ENCODE measurements around the gene ZRANB1. TPM values are rescaled to one million over a fixed set of nuclear protein-coding genes. Genes with fewer than 3 reads are reported as not detected.
"Not testable (repeated sequence)": the region's sequence is repeated elsewhere in the genome, so short reads cannot be mapped to it uniquely, and the experiment has no call there.

The ZRANB1 gene
- total and polyA plus RNA-seq, 4 donors, result 14.8 to 32.4 (median 22.1) TPM

GRCh38 chr10:124977648-124978375, 35.9 kb downstream of the ZRANB1 start:
- 65 to 66% methylated on average over 4 of the region's 4 CpGs for WGBS, 2 donors
- Histone ChIP-seq H3K36me3 (ENCODE audit: control insufficient read depth in 1 of 2, insufficient read depth in 2 of 2, low read length in 1 of 2) (peaks cover 0 to 3% of the 10 kb centered on the region in 2 donors), H3K27ac (ENCODE audit: low read depth in 1 of 2, low read length in 2 of 2) (no peak overlapping the region), H3K4me3 (ENCODE audit: low read length in 2 of 2) (no peak overlapping the region), H3K9me3 (ENCODE audit: control insufficient read depth, low read length) (no peaks in the 10 kb centered on the region), H3K27me3 (ENCODE audit: control insufficient read depth in 1 of 2, insufficient read depth in 2 of 2, low read length in 1 of 2) (no peaks in the 10 kb centered on the region), H3K4me1 (ENCODE audit: control insufficient read depth in 1 of 2, insufficient read depth in 2 of 2, low read length in 2 of 2) (peaks cover 1 to 2% of the 10 kb centered on the region in 2 donors)
- intact Hi-C loops (cut with DNase I), result no loop called here
- no peak for ATAC-seq (ENCODE audit: low FRiP score)
- no peak for DNase-seq

GRCh38 chr10:124978376-124978725, 36.4 kb downstream of the ZRANB1 start:
- Histone ChIP-seq H3K27me3 (ENCODE audit: control insufficient read depth in 1 of 2, insufficient read depth in 2 of 2, low read length in 1 of 2) (no peaks in the 10 kb centered on the region), H3K4me3 (ENCODE audit: low read length in 2 of 2) (no peak overlapping the region), H3K4me1 (ENCODE audit: control insufficient read depth in 1 of 2, insufficient read depth in 2 of 2, low read length in 2 of 2) (peaks cover 3 to 4% of the 10 kb centered on the region in 2 donors), H3K27ac (ENCODE audit: low read depth in 1 of 2, low read length in 2 of 2) (no peak overlapping the region), H3K9me3 (ENCODE audit: control insufficient read depth, low read length) (no peaks in the 10 kb centered on the region), H3K36me3 (ENCODE audit: control insufficient read depth in 1 of 2, insufficient read depth in 2 of 2, low read length in 1 of 2) (peaks cover 0 to 3% of the 10 kb centered on the region in 2 donors)
- 25 to 29% methylated on average over 5 of the region's 5 CpGs for WGBS, 2 donors
- intact Hi-C loops (cut with DNase I), result no loop called here
- no peak for ATAC-seq (ENCODE audit: low FRiP score)
- DNase-seq, result no peak

GRCh38 chr10:124983321-124983720, 41.4 kb downstream of the ZRANB1 start:
- Histone ChIP-seq H3K27ac (ENCODE audit: low read depth in 1 of 2, low read length in 2 of 2) (peak overlapping the region in 1 of 2 donors; percentile 51), H3K4me1 (ENCODE audit: control insufficient read depth in 1 of 2, insufficient read depth in 2 of 2, low read length in 2 of 2) (peaks cover 4 to 5% of the 10 kb centered on the region in 2 donors), H3K27me3 (ENCODE audit: control insufficient read depth in 1 of 2, insufficient read depth in 2 of 2, low read length in 1 of 2) (no peaks in the 10 kb centered on the region), H3K9me3 (ENCODE audit: control insufficient read depth, low read length) (no peaks in the 10 kb centered on the region), H3K36me3 (ENCODE audit: control insufficient read depth in 1 of 2, insufficient read depth in 2 of 2, low read length in 1 of 2) (peaks cover 0 to 3% of the 10 kb centered on the region in 2 donors), H3K4me3 (ENCODE audit: low read length in 2 of 2) (no peak overlapping the region)
- DNase-seq (no peak), ATAC-seq (ENCODE audit: low FRiP score) (no peak)
- WGBS, 2 donors, result 6 to 8% methylated on average over 6 of the region's 6 CpGs
- intact Hi-C loops (cut with DNase I), result no loop called here

GRCh38 chr10:124984376-124984775, 42.5 kb downstream of the ZRANB1 start:
- 81 to 88% methylated on average over 1 of the region's 1 CpG for WGBS, 2 donors
- peaks cover 4 to 5% of the 10 kb centered on the region in 2 donors for H3K4me1 ChIP-seq (ENCODE audit: control insufficient read depth in 1 of 2, insufficient read depth in 2 of 2, low read length in 2 of 2)
- no peaks in the 10 kb centered on the region for H3K27me3 ChIP-seq (ENCODE audit: control insufficient read depth in 1 of 2, insufficient read depth in 2 of 2, low read length in 1 of 2)
- no peak overlapping the region for H3K27ac ChIP-seq (ENCODE audit: low read depth in 1 of 2, low read length in 2 of 2)
- peaks cover 0 to 3% of the 10 kb centered on the region in 2 donors for H3K36me3 ChIP-seq (ENCODE audit: control insufficient read depth in 1 of 2, insufficient read depth in 2 of 2, low read length in 1 of 2)
- no peak overlapping the region for H3K4me3 ChIP-seq (ENCODE audit: low read length in 2 of 2)
- no peak for DNase-seq
- no peaks in the 10 kb centered on the region for H3K9me3 ChIP-seq (ENCODE audit: control insufficient read depth, low read length)
- no peak for ATAC-seq (ENCODE audit: low FRiP score)
- intact Hi-C loops (cut with DNase I), result no loop called here

GRCh38 chr10:124985162-124985561, 43.2 kb downstream of the ZRANB1 start:
- 68 to 69% methylated on average over 5 of the region's 5 CpGs for WGBS, 2 donors
- H3K36me3 ChIP-seq (ENCODE audit: control insufficient read depth in 1 of 2, insufficient read depth in 2 of 2, low read length in 1 of 2), result peaks cover 0 to 3% of the 10 kb centered on the region in 2 donors
- no peak overlapping the region for H3K4me3 ChIP-seq (ENCODE audit: low read length in 2 of 2)
- H3K4me1 ChIP-seq (ENCODE audit: control insufficient read depth in 1 of 2, insufficient read depth in 2 of 2, low read length in 2 of 2), result peaks cover 4 to 5% of the 10 kb centered on the region in 2 donors
- DNase-seq, result no peak
- no peaks in the 10 kb centered on the region for H3K9me3 ChIP-seq (ENCODE audit: control insufficient read depth, low read length)
- intact Hi-C loops (cut with DNase I), result no loop called here
- H3K27ac ChIP-seq (ENCODE audit: low read depth in 1 of 2, low read length in 2 of 2), result no peak overlapping the region
- H3K27me3 ChIP-seq (ENCODE audit: control insufficient read depth in 1 of 2, insufficient read depth in 2 of 2, low read length in 1 of 2), result no peaks in the 10 kb centered on the region
- no peak for ATAC-seq (ENCODE audit: low FRiP score)

GRCh38 chr10:124987788-124988187, 45.9 kb downstream of the ZRANB1 start:
- 76% methylated on average over 1 of the region's 1 CpG for WGBS, 2 donors
- intact Hi-C loops (cut with DNase I), result no loop called here
- Histone ChIP-seq H3K4me1 (ENCODE audit: control insufficient read depth in 1 of 2, insufficient read depth in 2 of 2, low read length in 2 of 2) (peaks cover 3 to 4% of the 10 kb centered on the region in 2 donors), H3K36me3 (ENCODE audit: control insufficient read depth in 1 of 2, insufficient read depth in 2 of 2, low read length in 1 of 2) (peaks cover 0 to 4% of the 10 kb centered on the region in 2 donors), H3K9me3 (ENCODE audit: control insufficient read depth, low read length) (no peaks in the 10 kb centered on the region), H3K27me3 (ENCODE audit: control insufficient read depth in 1 of 2, insufficient read depth in 2 of 2, low read length in 1 of 2) (no peaks in the 10 kb centered on the region), H3K4me3 (ENCODE audit: low read length in 2 of 2) (no peak overlapping the region), H3K27ac (ENCODE audit: low read depth in 1 of 2, low read length in 2 of 2) (no peak overlapping the region)
- no peak for ATAC-seq (ENCODE audit: low FRiP score)
- no peak for DNase-seq

GRCh38 chr10:124988753-124989152, 46.8 kb downstream of the ZRANB1 start:
- DNase-seq; intact Hi-C loops (cut with DNase I): not testable (repeated sequence)

GRCh38 chr10:124989526-124989925, 47.6 kb downstream of the ZRANB1 start:
- intact Hi-C loops (cut with DNase I), result no loop called here

More at GRCh38 chr10:124988753-124989152, 46.8 kb downstream of the ZRANB1 start:
- not testable (repeated sequence) for H3K27ac ChIP-seq (ENCODE audit: low read depth in 1 of 2, low read length in 2 of 2); H3K4me1 ChIP-seq (ENCODE audit: control insufficient read depth in 1 of 2, insufficient read depth in 2 of 2, low read length in 2 of 2); H3K36me3 ChIP-seq (ENCODE audit: control insufficient read depth in 1 of 2, insufficient read depth in 2 of 2, low read length in 1 of 2); H3K4me3 ChIP-seq (ENCODE audit: low read length in 2 of 2); H3K27me3 ChIP-seq (ENCODE audit: control insufficient read depth in 1 of 2, insufficient read depth in 2 of 2, low read length in 1 of 2); H3K9me3 ChIP-seq (ENCODE audit: control insufficient read depth, low read length); ATAC-seq (ENCODE audit: low FRiP score)
- WGBS, 2 donors, result 82 to 85% methylated on average over 4 of the region's 4 CpGs

More at GRCh38 chr10:124989526-124989925, 47.6 kb downstream of the ZRANB1 start:
- Histone ChIP-seq H3K27ac (ENCODE audit: low read depth in 1 of 2, low read length in 2 of 2) (no peak overlapping the region), H3K9me3 (ENCODE audit: control insufficient read depth, low read length) (no peaks in the 10 kb centered on the region), H3K4me1 (ENCODE audit: control insufficient read depth in 1 of 2, insufficient read depth in 2 of 2, low read length in 2 of 2) (no peaks in the 10 kb centered on the region), H3K36me3 (ENCODE audit: control insufficient read depth in 1 of 2, insufficient read depth in 2 of 2, low read length in 1 of 2) (peaks cover 0 to 4% of the 10 kb centered on the region in 2 donors), H3K27me3 (ENCODE audit: control insufficient read depth in 1 of 2, insufficient read depth in 2 of 2, low read length in 1 of 2) (no peaks in the 10 kb centered on the region), H3K4me3 (ENCODE audit: low read length in 2 of 2) (no peak overlapping the region)
- no peak for DNase-seq
- 73 to 74% methylated on average over 10 of the region's 10 CpGs for WGBS, 2 donors
- ATAC-seq (ENCODE audit: low FRiP score), result no peak

All from aorta (tissue), 5 donors.